Measurements from ENCODE around the gene XKR8. TPM values are rescaled to one million over a fixed set of nuclear protein-coding genes. Genes with fewer than 3 reads are reported as not detected.

The XKR8 gene
- total and polyA plus RNA-seq, 10 of the 15 experiments (the other 5 are each of a cell fraction or from before 2014, with no cell fraction given), result 0.80 to 3.7 (median 2.6) TPM

DNA sequence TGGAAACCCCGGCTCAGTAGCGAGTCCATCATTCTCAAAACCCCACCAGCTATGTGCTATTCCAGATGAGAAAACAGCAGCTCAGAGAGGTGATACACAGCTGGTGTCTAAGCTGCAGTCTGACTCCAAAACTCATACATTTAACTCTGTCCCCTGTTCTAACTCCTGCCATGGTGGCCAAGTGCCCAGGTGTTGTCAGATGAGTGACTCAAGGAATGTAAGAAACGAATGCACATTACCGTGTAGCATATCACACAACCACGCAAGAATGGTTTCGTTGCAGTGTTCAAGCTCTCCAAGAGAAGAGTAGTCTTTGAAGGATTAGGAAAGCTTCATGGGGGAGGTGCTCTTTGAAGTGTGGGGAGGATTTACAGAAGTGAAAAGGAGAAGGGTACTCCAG, 4.7 kb upstream of the XKR8 start (continued):
- no peak for TF ChIP-seq MYB (IDR thresholded peaks at IDR 0.05; ENCODE audit: borderline replicate concordance, low read depth, low read length)
- TF ChIP-seq POLR2AphosphoS2 (IDR thresholded peaks at IDR 0.05; ENCODE audit: low read depth, low read length), result no peak

DNA sequence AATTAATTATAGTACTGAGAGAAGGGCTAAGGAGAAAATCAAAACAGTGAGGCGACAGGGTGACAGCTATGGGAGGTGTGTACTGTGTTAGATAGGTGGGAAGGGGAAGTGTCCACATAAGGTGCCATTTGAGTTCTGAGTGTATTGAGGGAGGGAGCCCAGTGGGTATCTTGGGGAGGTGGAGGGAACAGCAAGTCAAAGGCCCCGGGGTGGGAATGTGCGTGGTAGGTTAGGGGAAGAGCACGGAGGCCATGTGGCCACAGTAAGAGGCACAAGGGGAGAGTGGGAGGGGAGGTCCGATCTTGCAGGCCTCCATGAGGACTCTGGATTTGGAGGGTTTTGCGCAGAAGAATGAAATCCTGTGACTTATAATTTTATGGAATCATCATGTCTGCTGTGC, 3.0 kb upstream of the XKR8 start:
- H3K9ac ChIP-seq (ENCODE audit: control insufficient read depth, insufficient read depth, low read length), result no peak overlapping the region
- no TSS peak for BruUV-seq (replicated peaks)
- H3K27ac ChIP-seq (ENCODE audit: control insufficient read depth, insufficient read depth), result no peak overlapping the region
- no peak overlapping the region for H2AFZ ChIP-seq (ENCODE audit: control insufficient read depth, low read depth, low read length)
- H3K27me3 ChIP-seq (replicated peaks in 1 of 2; ENCODE audit: control insufficient read depth in 2 of 2, insufficient read depth in 2 of 2, low read length in 1 of 2), result no peaks in the 10 kb centered on the region
- H3K79me2 ChIP-seq (ENCODE audit: control insufficient read depth, insufficient read depth, low read length), result no peaks in the 10 kb centered on the region
- in situ Hi-C loops (cut with MboI), result no loop called here
- POLR2A ChIA-PET, result interaction anchor here (0.8 kb wide), 1 partner anchor 13 kb away, joined by 4 read pairs; no protein-coding TSS in a partner anchor
- no peak overlapping the region for H3K4me2 ChIP-seq (ENCODE audit: control insufficient read depth, insufficient read depth)
- H3K4me3 ChIP-seq, result no peak overlapping the region
- SMC1A ChIA-PET (ENCODE audit: uncharacterized antibody, unreplicated experiment), result interaction anchor here (1.0 kb wide), 1 partner anchor 116 kb away, joined by 3 read pairs; no protein-coding TSS in a partner anchor
- CTCF ChIA-PET, result interaction anchor here (0.9 kb wide), 1 partner anchor 15 kb away, joined by 3 read pairs; no protein-coding TSS in a partner anchor
- H4K20me1 ChIP-seq (ENCODE audit: control insufficient read depth, insufficient read depth), result no peaks in the 10 kb centered on the region
- FAIRE-seq (no peak), ATAC-seq (no peak), DNase-seq (ENCODE audit: low read depth, low spot score) (no peak)
- WGBS (ENCODE audit: insufficient coverage, insufficient replicate concordance, low lambda C conversion rate, missing lambda C conversion rate), result 59% methylated on average over 6 of the region's 6 CpGs
- no peaks in the 10 kb centered on the region for H3K9me3 ChIP-seq (replicated peaks; ENCODE audit: control insufficient read depth, insufficient read depth, low read length)
- no peaks in the 10 kb centered on the region for H3K36me3 ChIP-seq (ENCODE audit: control insufficient read depth in 2 of 2, insufficient read depth in 2 of 2, low read length in 1 of 2)
- intact Hi-C loops (cut with micrococcal nuclease; ENCODE audit: unreplicated experiment), result loop anchor here (10.0 kb wide), 1 partner anchor 538 kb away; no protein-coding TSS in a partner anchor
- RAD21 ChIA-PET (ENCODE audit: unreplicated experiment), result no interaction called here
- peaks cover 4% of the 10 kb centered on the region for H3K4me1 ChIP-seq (ENCODE audit: control insufficient read depth, insufficient read depth, low read length)
- TF ChIP-seq HCFC1 (IDR thresholded peaks at IDR 0.05; ENCODE audit: low read length) (no peak), NBN (IDR thresholded peaks at IDR 0.05) (no peak)

- H3K9ac ChIP-seq (ENCODE audit: control insufficient read depth, insufficient read depth, low read length), result no peak overlapping the region
- ChIA-PET RAD21 (ENCODE audit: unreplicated experiment) (no interaction called here), POLR2A (interaction anchor here (0.6 to 1.0 kb wide), 3 partner anchors 14 to 285 kb away, joined by 3 to 4 read pairs (median 3); no protein-coding TSS in a partner anchor), SMC1A (ENCODE audit: uncharacterized antibody, unreplicated experiment) (interaction anchor here (1.0 kb wide), 1 partner anchor 116 kb away, joined by 3 read pairs; no protein-coding TSS in a partner anchor), CTCF (interaction anchor here (0.5 to 0.9 kb wide), 2 partner anchors 14 to 229 kb away, joined by 3 to 4 read pairs; no protein-coding TSS in a partner anchor)
- BruUV-seq (replicated peaks), result no TSS peak
- H3K4me2 ChIP-seq (ENCODE audit: control insufficient read depth, insufficient read depth), result no peak overlapping the region
- 60% methylated on average over 5 of the region's 5 CpGs for WGBS (ENCODE audit: insufficient coverage, insufficient replicate concordance, low lambda C conversion rate, missing lambda C conversion rate)
- no peak overlapping the region for H3K4me3 ChIP-seq
- H3K27me3 ChIP-seq (replicated peaks in 1 of 2; ENCODE audit: control insufficient read depth in 2 of 2, insufficient read depth in 2 of 2, low read length in 1 of 2), result no peaks in the 10 kb centered on the region
- H3K9me3 ChIP-seq (replicated peaks; ENCODE audit: control insufficient read depth, insufficient read depth, low read length), result no peaks in the 10 kb centered on the region
- H3K27ac ChIP-seq (ENCODE audit: control insufficient read depth, insufficient read depth), result no peak overlapping the region
- no peak for ATAC-seq
- no peaks in the 10 kb centered on the region for H3K79me2 ChIP-seq (ENCODE audit: control insufficient read depth, insufficient read depth, low read length)
- H3K4me1 ChIP-seq (ENCODE audit: control insufficient read depth, insufficient read depth, low read length), result peaks cover 4% of the 10 kb centered on the region
- H4K20me1 ChIP-seq (ENCODE audit: control insufficient read depth, insufficient read depth), result no peaks in the 10 kb centered on the region
- in situ Hi-C loops (cut with MboI) (no loop called here), intact Hi-C loops (cut with micrococcal nuclease; ENCODE audit: unreplicated experiment) (loop anchor here (10.0 kb wide), 1 partner anchor 537 kb away; no protein-coding TSS in a partner anchor)
- FAIRE-seq, result no peak
- no peak for DNase-seq (ENCODE audit: low read depth, low spot score)
- H3K36me3 ChIP-seq (ENCODE audit: control insufficient read depth in 2 of 2, insufficient read depth in 2 of 2, low read length in 1 of 2), result no peaks in the 10 kb centered on the region
- H2AFZ ChIP-seq (ENCODE audit: control insufficient read depth, low read depth, low read length), result no peak overlapping the region
- TF ChIP-seq RB1 (IDR thresholded peaks at IDR 0.05; ENCODE audit: borderline replicate concordance) (no peak), BCL11A (IDR thresholded peaks at IDR 0.05; ENCODE audit: low read depth, low read length) (no peak), PAX5 (IDR thresholded peaks at IDR 0.05; ENCODE audit: borderline replicate concordance, low read depth, low read length) (no peak), SMC3 (IDR thresholded peaks at IDR 0.05; ENCODE audit: borderline replicate concordance, low read length) (no peak), ZBTB4 (CRISPR knock-in tag; IDR thresholded peaks at IDR 0.05) (no peak), CHD4 (IDR thresholded peaks at IDR 0.05) (no peak), FOS (IDR thresholded peaks at IDR 0.05; ENCODE audit: borderline replicate concordance, extremely low read depth, insufficient read length) (no peak), GABPA (IDR thresholded peaks at IDR 0.05; ENCODE audit: low read depth) (no peak), SMARCA5 (IDR thresholded peaks at IDR 0.05) (no peak)
Measured at GRCh38 chr1:27957655-27958054, 2.1 kb upstream of the XKR8 start.

Measured in GM12878 (cell line).